ENCODE measurements around the gene IKBKE. TPM values are rescaled to one million over a fixed set of nuclear protein-coding genes. Genes with fewer than 3 reads are reported as not detected.

IKBKE gene
- total RNA-seq, 1 experiment from 2014 or later: 6.4 TPM

- no peaks in the 10 kb centered on the region for H3K36me3 ChIP-seq (ENCODE audit: control insufficient read depth, insufficient read depth, low read length)
- DNase-seq (ENCODE audit: low read depth, low spot score) (no peak), ATAC-seq (no peak)
- no peak for TF ChIP-seq POLR2AphosphoS5 (IDR thresholded peaks at IDR 0.05; ENCODE audit: low read depth, low read length)
- no peak for TF ChIP-seq CTCF (IDR thresholded peaks at IDR 0.05)
- TF ChIP-seq SIN3A (IDR thresholded peaks at IDR 0.05; ENCODE audit: borderline replicate concordance, insufficient read depth, low read depth, low read length): no peak
- TF ChIP-seq REST (IDR thresholded peaks at IDR 0.05; ENCODE audit: insufficient read depth in 1 of 2, low read depth in 2 of 2, low read length in 1 of 2): no peak
- TF ChIP-seq TCF7L2 (IDR thresholded peaks at IDR 0.05; ENCODE audit: low read depth, low read length): no peak
- no peaks in the 10 kb centered on the region for H3K4me1 ChIP-seq (ENCODE audit: control insufficient read depth, insufficient read depth, low read length)
- intact Hi-C loops (cut with micrococcal nuclease; ENCODE audit: unreplicated experiment) (no loop called here), in situ Hi-C loops (cut with HindIII; ENCODE audit: low pct_unique_long_range_greater_than_20kb, low sequenced_read_pairs) (no loop called here)
- H3K27me3 ChIP-seq (ENCODE audit: control insufficient read depth, insufficient read depth, low read length): no peaks in the 10 kb centered on the region
- CTCF ChIA-PET: no interaction called here
- no peak overlapping the region for H3K4me3 ChIP-seq (ENCODE audit: low read depth in 2 of 2, low read length in 2 of 2)
- H3K9me3 ChIP-seq (ENCODE audit: control insufficient read depth, insufficient read depth, low read depth, low read length): no peaks in the 10 kb centered on the region
- POLR2A ChIA-PET: no interaction called here
- BruUV-seq (replicated peaks): no TSS peak
- no peak overlapping the region for H3K27ac ChIP-seq (ENCODE audit: low read length)
These were observed 14.6 kb downstream of the IKBKE start for GRCh38 chr1:206484901-206485300.

- BruUV-seq (replicated peaks): no TSS peak
- TF ChIP-seq POLR2AphosphoS5 (IDR thresholded peaks at IDR 0.05; ENCODE audit: low read depth, low read length) (no peak), TCF7L2 (IDR thresholded peaks at IDR 0.05; ENCODE audit: low read depth, low read length) (no peak), REST (IDR thresholded peaks at IDR 0.05; ENCODE audit: insufficient read depth in 1 of 2, low read depth in 2 of 2, low read length in 1 of 2) (no peak), SIN3A (IDR thresholded peaks at IDR 0.05; ENCODE audit: borderline replicate concordance, insufficient read depth, low read depth, low read length) (no peak), CTCF (IDR thresholded peaks at IDR 0.05) (no peak)
- no peak for ATAC-seq
- no peak for DNase-seq (ENCODE audit: low read depth, low spot score)
- no peak overlapping the region for H3K4me3 ChIP-seq (ENCODE audit: low read depth in 2 of 2, low read length in 2 of 2)
- in situ Hi-C loops (cut with HindIII; ENCODE audit: low pct_unique_long_range_greater_than_20kb, low sequenced_read_pairs): no loop called here
- H3K27ac ChIP-seq (ENCODE audit: low read length): no peak overlapping the region
- no peaks in the 10 kb centered on the region for H3K27me3 ChIP-seq (ENCODE audit: control insufficient read depth, insufficient read depth, low read length)
- no peaks in the 10 kb centered on the region for H3K4me1 ChIP-seq (ENCODE audit: control insufficient read depth, insufficient read depth, low read length)
- CTCF ChIA-PET: no interaction called here
- H3K36me3 ChIP-seq (ENCODE audit: control insufficient read depth, insufficient read depth, low read length): no peaks in the 10 kb centered on the region
- no peaks in the 10 kb centered on the region for H3K9me3 ChIP-seq (ENCODE audit: control insufficient read depth, insufficient read depth, low read depth, low read length)
- intact Hi-C loops (cut with micrococcal nuclease; ENCODE audit: unreplicated experiment): no loop called here
- POLR2A ChIA-PET: no interaction called here
These were observed 16.9 kb downstream of the IKBKE start for GRCh38 chr1:206486995-206487788.
